Measurements from ENCODE around the gene C9orf43. TPM values are rescaled to one million over a fixed set of nuclear protein-coding genes. Genes with fewer than 3 reads are reported as not detected.
A peak's percentile ranks its signal among the peaks of the same experiment; 100 is the strongest.

Gene C9orf43
- total RNA-seq, 2 experiments from 2014 or later = 0.37 to 0.54 TPM

DNA sequence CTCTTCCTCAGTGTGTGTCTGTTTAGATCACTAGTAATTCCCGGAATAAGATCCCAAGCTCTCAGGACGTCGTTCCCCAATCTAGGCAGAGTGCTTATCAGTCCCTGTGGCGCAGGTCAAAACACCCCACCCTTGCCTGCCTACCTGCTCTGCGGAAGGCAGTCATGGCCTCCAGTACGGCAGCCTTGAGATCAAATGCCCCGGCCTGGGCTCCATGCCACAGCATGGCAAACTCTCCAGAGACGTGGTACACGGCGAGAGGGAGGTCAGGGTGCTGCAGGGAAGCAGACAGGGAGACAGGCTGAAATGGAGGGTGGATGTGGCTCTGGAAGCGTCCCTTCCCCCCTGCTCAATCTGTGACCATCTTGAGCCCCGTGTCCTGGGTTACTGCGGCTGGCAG lies 21.7 kb upstream of the C9orf43 start:
- H3K36me3 Mint-ChIP-seq (ENCODE audit: low read depth) = peaks cover 31% of the 10 kb centered on the region
- no peaks in the 10 kb centered on the region for H3K9me3 Mint-ChIP-seq
- H3K4me1 Mint-ChIP-seq = no peaks in the 10 kb centered on the region
- ChIA-PET CTCF (interaction anchor here (0.5 to 1.1 kb wide), 3 partner anchors 8 to 13 kb away, joined by 3 read pairs; partner anchors contain the start of gene ALAD), POLR2A (no interaction called here)
- no peak overlapping the region for H3K4me3 Mint-ChIP-seq
- no peak overlapping the region for H3K27ac Mint-ChIP-seq
- no peaks in the 10 kb centered on the region for H3K27me3 Mint-ChIP-seq
- no peak for DNase-seq

DNA sequence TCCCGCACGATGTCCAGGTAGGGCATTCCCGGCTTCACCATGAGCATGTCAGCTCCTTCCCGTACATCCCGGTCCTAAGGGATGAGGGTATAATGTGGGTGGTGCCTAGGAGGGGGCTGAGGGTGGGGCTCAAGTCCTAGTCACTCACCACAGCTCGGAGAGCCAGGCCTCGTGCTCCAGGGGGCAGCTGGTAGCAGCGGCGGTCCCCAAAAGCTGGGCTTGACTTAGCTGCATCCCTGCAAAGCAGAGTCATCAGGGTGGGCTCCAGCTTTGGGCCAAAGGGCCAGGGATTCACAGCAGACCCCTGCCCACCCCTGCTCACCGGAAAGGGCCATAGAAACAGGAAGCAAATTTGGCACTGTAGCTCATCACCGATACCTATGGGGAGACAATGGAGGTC lies 21.1 kb upstream of the C9orf43 start:
- peaks cover 31% of the 10 kb centered on the region for H3K36me3 Mint-ChIP-seq (ENCODE audit: low read depth)
- POLR2A ChIA-PET = no interaction called here
- CTCF ChIA-PET = interaction anchor here (0.5 to 1.1 kb wide), 3 partner anchors 8 to 1046 kb away, joined by 3 read pairs; no protein-coding TSS in a partner anchor

DNA sequence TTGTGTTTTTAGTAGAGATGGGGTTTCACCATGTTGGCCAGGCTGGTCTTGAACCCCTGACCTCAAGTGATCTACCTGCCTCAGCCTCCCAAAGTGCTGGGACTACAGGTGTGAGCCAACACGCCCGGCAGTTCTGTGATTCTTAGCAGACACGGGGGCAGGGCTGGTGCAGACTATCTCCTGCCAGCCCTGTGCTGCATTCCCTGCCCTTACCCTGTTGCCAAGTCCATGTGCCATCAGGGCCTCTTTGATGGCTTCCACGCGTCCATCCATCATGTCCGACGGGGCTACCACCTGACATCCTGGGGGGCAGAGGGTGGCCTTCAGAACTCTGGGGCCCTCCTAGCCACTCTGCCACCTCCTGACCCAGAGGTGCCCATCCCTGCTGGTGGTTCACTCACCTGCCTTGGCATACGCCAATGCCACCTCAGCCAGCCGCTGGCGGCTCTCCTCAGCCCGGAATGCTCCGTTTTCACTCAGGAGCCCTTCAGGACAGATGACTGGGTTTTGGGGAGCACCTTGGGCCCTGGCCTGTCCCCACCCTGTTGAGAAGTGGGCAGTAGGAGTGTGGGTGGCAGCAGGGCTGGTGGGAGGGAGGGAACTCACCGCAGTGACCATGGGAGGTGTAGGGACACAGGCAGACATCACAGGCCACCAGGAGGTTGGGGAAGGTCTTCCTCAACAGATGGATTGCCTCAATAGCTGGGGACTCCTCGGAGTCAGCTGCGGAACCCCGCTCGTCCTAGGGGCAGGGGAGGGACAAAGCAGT lies 20.2 kb upstream of the C9orf43 start:
- DNase-seq = no peak
- ChIA-PET POLR2A (no interaction called here), CTCF (interaction anchor here (1.2 to 2.0 kb wide), 2 partner anchors 11 to 13 kb away, joined by 3 to 5 read pairs; partner anchors contain the start of gene ALAD)
- peaks cover 31% of the 10 kb centered on the region for H3K36me3 Mint-ChIP-seq (ENCODE audit: low read depth)
- no peak overlapping the region for H3K27ac Mint-ChIP-seq
- H3K4me3 Mint-ChIP-seq = no peak overlapping the region
- H3K27me3 Mint-ChIP-seq = no peaks in the 10 kb centered on the region
- H3K9me3 Mint-ChIP-seq = no peaks in the 10 kb centered on the region
- no peaks in the 10 kb centered on the region for H3K4me1 Mint-ChIP-seq

More for the DNA sequence above, 21.1 kb upstream of the C9orf43 start:
- DNase-seq = no peak
- no peak overlapping the region for H3K27ac Mint-ChIP-seq
- H3K4me3 Mint-ChIP-seq = no peak overlapping the region
- H3K9me3 Mint-ChIP-seq = no peaks in the 10 kb centered on the region
- H3K27me3 Mint-ChIP-seq = no peaks in the 10 kb centered on the region
- no peaks in the 10 kb centered on the region for H3K4me1 Mint-ChIP-seq

DNA sequence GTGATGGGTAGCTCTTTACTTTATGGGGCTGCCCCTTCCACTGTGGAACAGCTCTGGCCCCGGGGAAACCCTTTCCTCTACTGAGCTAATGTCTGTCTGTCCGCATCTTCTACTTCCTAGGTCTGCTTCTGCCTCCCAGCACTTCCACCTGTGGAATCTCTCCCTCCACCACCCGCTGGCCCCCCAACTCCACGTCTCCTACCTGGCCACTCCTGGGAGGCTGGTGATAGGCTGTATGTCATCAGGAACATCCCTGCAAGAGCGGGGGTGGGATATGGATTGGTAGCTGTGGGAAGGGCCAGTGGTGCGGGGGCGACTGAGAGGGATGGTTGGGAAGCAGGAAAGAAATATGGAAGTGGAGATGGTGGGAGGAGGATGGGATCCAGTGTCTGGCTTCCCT lies 18.6 kb upstream of the C9orf43 start:
- CTCF ChIA-PET = interaction anchor here (0.6 to 2.0 kb wide), 4 partner anchors 9 to 199 kb away, joined by 3 to 5 read pairs (median 3); partner anchors contain the start of gene ALAD
- H3K27me3 Mint-ChIP-seq = no peaks in the 10 kb centered on the region
- DNase-seq = no peak
- H3K27ac Mint-ChIP-seq = no peak overlapping the region
- H3K36me3 Mint-ChIP-seq (ENCODE audit: low read depth) = peaks cover 29% of the 10 kb centered on the region
- H3K4me3 Mint-ChIP-seq = no peak overlapping the region
- POLR2A ChIA-PET = no interaction called here
- H3K9me3 Mint-ChIP-seq = no peaks in the 10 kb centered on the region
- peaks cover 3% of the 10 kb centered on the region for H3K4me1 Mint-ChIP-seq

DNA sequence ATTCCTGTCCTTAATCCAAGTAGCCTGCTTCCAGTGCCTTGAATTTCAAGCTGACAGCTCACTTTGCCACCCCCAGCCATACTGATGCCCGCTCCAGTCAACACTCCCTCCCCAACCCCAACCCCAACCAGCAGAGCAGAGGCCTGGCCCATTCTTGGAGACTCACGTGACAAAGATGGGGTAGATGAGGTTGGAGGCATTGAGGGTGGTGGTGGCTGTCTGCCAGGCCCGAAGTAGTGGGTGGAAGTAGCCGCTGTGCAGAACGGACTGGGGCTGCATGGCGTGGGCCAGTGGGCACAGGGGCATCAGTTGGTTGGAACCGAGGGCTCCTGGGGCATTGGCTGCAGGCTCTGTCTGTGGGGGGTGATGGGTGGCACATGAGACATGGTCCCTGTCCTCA lies 17.3 kb upstream of the C9orf43 start:
- ChIA-PET POLR2A (interaction anchor here (0.7 kb wide), 1 partner anchor 89 kb away, joined by 3 read pairs; no protein-coding TSS in a partner anchor), CTCF (interaction anchor here (0.7 kb wide), 1 partner anchor 54 kb away, joined by 3 read pairs; no protein-coding TSS in a partner anchor)
- DNase-seq = no peak
- H3K36me3 Mint-ChIP-seq (ENCODE audit: low read depth) = peaks cover 24% of the 10 kb centered on the region
- H3K27me3 Mint-ChIP-seq = no peaks in the 10 kb centered on the region
- H3K27ac Mint-ChIP-seq = no peak overlapping the region
- no peak overlapping the region for H3K4me3 Mint-ChIP-seq
- no peaks in the 10 kb centered on the region for H3K9me3 Mint-ChIP-seq
- peaks cover 3% of the 10 kb centered on the region for H3K4me1 Mint-ChIP-seq

DNA sequence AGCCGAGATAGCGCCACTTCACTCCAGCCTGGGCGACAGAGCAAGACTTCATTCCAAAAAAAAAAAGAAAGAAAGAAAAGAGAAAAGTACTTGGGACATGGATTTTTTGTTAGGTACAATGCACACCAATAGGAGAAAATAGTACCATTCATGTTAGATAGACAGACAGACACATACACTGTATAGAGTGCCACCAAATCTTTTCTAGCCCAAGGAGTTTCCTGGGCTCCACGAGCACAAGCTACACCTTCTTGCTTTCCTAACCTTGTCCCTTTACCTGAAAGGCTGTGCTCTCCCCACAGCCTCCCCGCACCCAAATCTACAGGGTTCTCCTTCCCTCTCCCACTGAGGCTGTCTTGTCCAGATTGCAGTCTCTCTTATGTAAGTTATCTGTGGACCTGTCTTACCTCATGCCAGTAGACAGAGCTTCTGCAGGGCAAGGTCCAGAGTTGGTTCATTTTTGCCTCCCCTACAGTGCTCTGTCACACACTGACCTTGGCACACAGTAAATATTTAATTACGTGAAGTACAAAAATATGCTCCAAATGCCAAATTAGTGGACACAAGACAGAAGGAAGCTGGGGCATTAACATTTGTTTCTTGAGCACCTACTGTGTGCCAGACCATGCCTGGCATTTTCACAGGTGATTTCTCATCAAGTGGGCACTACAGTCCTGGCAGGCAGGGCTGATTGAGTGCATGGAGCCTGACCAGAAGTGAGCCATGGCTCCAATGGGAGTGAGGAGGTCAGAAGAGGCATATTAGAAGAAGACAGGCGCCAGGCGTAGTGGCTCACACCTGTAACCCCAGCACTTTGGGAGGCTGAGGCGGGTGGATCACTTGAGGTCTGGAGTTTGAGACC lies 15.3 kb upstream of the C9orf43 start:
- no peak for DNase-seq
- Mint-ChIP-seq H3K27me3 (no peaks in the 10 kb centered on the region), H3K36me3 (ENCODE audit: low read depth) (peaks cover 15% of the 10 kb centered on the region), H3K9me3 (no peaks in the 10 kb centered on the region), H3K4me1 (peaks cover 17% of the 10 kb centered on the region), H3K4me3 (no peak overlapping the region), H3K27ac (no peak overlapping the region)
- ChIA-PET CTCF (interaction anchor here (1.0 kb wide), 1 partner anchor 15 kb away, joined by 3 read pairs; the partner anchor contains the start of genes C9orf43 and POLE3), POLR2A (interaction anchor here (0.6 kb wide), 1 partner anchor 18 kb away, joined by 3 read pairs; the partner anchor contains the start of gene HDHD3)

DNA sequence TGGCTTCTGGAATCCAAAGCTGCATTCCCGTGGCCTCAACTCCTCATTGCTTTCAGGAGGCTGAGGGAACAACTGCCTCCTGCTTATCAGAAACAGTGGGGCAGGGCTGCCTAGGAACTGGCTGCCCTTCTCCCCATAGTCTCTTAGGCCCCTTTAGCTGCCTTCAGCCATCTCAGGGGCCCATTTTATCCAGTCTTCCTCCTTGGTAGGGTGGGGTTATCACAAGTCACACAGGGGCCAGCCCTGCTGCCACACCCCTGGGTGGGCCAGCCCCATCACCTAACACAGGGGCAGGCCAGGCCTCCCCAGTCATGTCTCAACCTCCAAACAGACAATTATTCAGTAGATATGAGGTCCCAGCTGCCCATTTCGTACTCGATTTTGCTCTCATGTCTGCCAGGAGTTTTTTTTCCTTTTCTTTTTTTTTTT lies 13.3 kb upstream of the C9orf43 start:
- ChIA-PET POLR2A (no interaction called here), CTCF (interaction anchor here (0.6 kb wide), 2 partner anchors 8 to 259 kb away, joined by 3 read pairs; no protein-coding TSS in a partner anchor)
- no peak overlapping the region for H3K4me3 Mint-ChIP-seq
- peaks cover 6% of the 10 kb centered on the region for H3K36me3 Mint-ChIP-seq (ENCODE audit: low read depth)
- H3K4me1 Mint-ChIP-seq = peaks cover 26% of the 10 kb centered on the region
- H3K27me3 Mint-ChIP-seq = no peaks in the 10 kb centered on the region
- no peak for DNase-seq
- peak overlapping the region; percentile 25 for H3K27ac Mint-ChIP-seq
- H3K9me3 Mint-ChIP-seq = no peaks in the 10 kb centered on the region

DNA sequence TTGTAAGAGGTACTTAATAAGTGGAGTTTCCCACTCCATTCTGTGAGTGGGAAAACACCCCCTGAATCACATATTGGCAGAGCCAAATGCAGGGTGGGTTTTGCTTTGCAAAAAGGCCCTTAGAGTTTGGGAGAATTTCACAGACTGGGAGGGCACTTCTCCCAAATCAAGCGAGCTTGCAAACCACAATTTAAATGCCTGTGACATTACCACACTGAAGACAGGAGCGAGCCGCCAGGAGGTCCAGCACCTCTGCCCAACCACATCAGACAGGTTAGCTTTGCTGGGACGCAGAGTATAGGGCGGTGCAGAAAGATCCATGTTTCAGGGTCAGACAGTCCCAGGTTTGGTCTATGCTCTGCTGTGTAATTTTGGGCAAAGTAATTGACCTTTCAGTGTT lies 11.8 kb upstream of the C9orf43 start:
- Mint-ChIP-seq H3K36me3 (ENCODE audit: low read depth) (no peaks in the 10 kb centered on the region), H3K27ac (no peak overlapping the region), H3K9me3 (no peaks in the 10 kb centered on the region), H3K4me1 (peaks cover 28% of the 10 kb centered on the region), H3K27me3 (no peaks in the 10 kb centered on the region), H3K4me3 (peak overlapping the region; percentile 89)
- DNase-seq = no peak
- ChIA-PET CTCF (interaction anchor here (0.9 to 2.1 kb wide), 6 partner anchors 11 to 124 kb away, joined by 3 to 9 read pairs (median 3); partner anchors contain the start of genes C9orf43 and POLE3), POLR2A (no interaction called here)

DNA sequence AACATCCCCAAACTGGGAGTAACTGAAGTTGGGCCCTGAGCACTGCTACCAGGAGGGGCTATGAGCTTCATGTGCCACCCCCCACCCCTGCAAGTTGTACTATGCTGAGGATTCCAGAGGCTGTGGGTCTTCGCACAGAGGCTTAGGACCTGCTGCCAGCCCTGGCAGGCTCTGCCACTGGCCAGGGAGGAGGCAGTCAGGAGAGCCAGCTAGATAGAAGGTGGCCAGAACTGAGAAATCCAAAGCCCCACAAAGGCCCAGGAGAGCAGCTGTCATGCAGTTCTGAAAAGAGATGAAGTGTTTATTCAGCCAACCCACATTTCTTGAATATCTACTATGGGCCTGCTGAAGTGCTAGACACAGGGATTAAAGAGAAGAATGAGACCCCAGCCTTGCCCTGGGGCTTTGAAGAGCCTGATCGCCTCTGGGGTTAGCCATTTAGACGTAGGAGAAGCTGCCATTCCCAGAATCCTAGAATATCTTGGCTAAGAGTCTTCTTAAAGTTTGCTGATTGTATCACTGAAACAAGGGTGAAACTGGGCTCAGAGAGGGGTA lies 10.8 kb upstream of the C9orf43 start:
- no peak for DNase-seq
- Mint-ChIP-seq H3K4me3 (peak overlapping the region; percentile 89), H3K27me3 (no peaks in the 10 kb centered on the region), H3K4me1 (peaks cover 28% of the 10 kb centered on the region), H3K9me3 (no peaks in the 10 kb centered on the region), H3K36me3 (ENCODE audit: low read depth) (no peaks in the 10 kb centered on the region), H3K27ac (peak overlapping the region; percentile 46)
- POLR2A ChIA-PET = interaction anchor here (0.6 kb wide), 1 partner anchor 12 kb away, joined by 3 read pairs; no protein-coding TSS in a partner anchor
- CTCF ChIA-PET = interaction anchor here (0.6 to 2.8 kb wide), 6 partner anchors 10 to 238 kb away, joined by 3 to 14 read pairs (median 4); partner anchors contain the start of genes C9orf43 and POLE3

DNA sequence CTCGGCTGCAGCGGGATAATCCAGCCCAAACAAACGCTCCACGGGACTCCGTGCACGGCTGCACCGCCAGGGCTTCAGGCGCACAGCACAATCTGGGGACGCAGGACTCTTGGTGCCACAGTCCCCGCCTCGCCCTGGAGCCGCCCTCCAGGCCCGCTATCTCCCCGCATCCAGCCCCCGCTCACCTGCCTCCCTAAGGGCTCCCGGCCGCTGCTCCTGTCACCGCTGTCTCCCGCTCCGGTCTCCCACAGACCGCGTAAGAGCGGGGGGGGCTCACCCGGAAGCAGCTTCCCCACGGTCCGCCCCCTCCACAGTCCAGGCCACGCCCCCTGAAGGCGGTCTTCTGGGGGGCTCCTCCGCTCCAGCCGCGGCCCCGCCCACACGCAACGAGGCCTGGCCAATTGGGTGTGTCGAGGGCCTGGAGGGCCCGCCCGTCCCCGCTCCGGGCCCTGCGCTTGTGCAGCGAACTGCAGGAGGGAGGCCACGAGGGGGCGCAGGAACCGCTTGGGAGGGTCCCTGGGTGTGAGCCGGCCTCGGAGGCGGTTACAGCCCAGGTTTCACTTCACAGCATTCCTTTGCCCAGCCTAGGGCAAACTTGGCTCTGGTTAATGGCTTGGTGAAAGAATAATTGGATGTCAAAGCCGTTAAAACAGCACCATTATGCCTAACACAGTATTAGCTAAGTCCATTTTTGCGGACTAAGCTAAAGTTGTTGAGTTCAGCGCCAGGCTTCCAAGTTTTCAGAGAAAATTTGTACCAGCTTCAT lies 9.3 kb upstream of the C9orf43 start, which contains the start of gene ALAD:
Gene ALAD, minus strand, starts transcription at position 258 of the 766 bp plus-strand sequence. CDS start 7,725 bp downstream, outside the sequence.
- CTCF ChIA-PET = interaction anchor here (0.7 to 2.8 kb wide), 30 partner anchors 9 to 257 kb away, joined by 3 to 25 read pairs (median 4); partner anchors contain the start of genes BSPRY, C9orf43, CDC26 and HDHD3
- H3K9me3 Mint-ChIP-seq = no peaks in the 10 kb centered on the region
- peak within 1 kb of the TSS; percentile 89 for H3K4me3 Mint-ChIP-seq
- H3K27ac Mint-ChIP-seq = peak within 1 kb of the TSS; percentile 93
- H3K36me3 Mint-ChIP-seq (ENCODE audit: low read depth) = no peaks in the 10 kb centered on the region
- POLR2A ChIA-PET = interaction anchor here (1.2 kb wide), 1 partner anchor 9 kb away, joined by 3 read pairs; the partner anchor contains the start of genes C9orf43 and POLE3
- peaks cover 26% of the 10 kb centered on the region for H3K4me1 Mint-ChIP-seq
- DNase-seq = peak; percentile 99
- H3K27me3 Mint-ChIP-seq = no peaks in the 10 kb centered on the region

DNA sequence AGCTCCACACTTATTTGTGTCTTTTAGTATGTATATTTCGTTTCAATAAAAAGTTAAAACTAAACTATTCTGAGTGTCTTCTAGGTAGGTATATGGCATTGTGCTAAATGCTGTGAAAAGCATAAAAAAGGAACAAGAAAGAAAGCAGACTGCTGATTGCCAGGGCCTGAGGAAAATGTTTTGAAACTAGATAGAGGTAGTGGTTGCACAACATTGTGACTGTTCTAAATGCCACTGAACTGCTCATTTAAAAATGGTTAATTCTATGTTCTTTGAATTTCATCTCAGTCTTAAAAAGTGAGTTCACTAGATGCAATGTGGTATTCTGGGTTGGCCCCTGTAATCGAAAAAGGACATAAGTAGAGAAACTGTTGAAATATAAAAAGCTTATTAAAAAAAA lies 6.9 kb upstream of the C9orf43 start:
- H3K4me1 Mint-ChIP-seq = peaks cover 44% of the 10 kb centered on the region

More for the DNA sequence above, 6.9 kb upstream of the C9orf43 start:
- H3K36me3 Mint-ChIP-seq (ENCODE audit: low read depth) = peaks cover 20% of the 10 kb centered on the region
- CTCF ChIA-PET = interaction anchor here (1.1 to 1.5 kb wide), 3 partner anchors 10 to 254 kb away, joined by 3 to 4 read pairs (median 3); no protein-coding TSS in a partner anchor
- no peaks in the 10 kb centered on the region for H3K27me3 Mint-ChIP-seq
- DNase-seq = no peak
- no peak overlapping the region for H3K4me3 Mint-ChIP-seq
- H3K27ac Mint-ChIP-seq = peak overlapping the region; percentile 19
- no peaks in the 10 kb centered on the region for H3K9me3 Mint-ChIP-seq
- POLR2A ChIA-PET = interaction anchor here (0.6 kb wide), 2 partner anchors 716 to 1704 kb away, joined by 3 read pairs; no protein-coding TSS in a partner anchor
